GM21423 (cell line): ENCODE data around the gene AWAT2.
"Not testable (repeated sequence)": the region's sequence is repeated elsewhere in the genome, so short reads cannot be mapped to it uniquely, and the experiment has no call there.

ENCODE experiments used
- ATAC-seq: cut with Tn5 transposase; IDR thresholded peaks from one replicate; pipeline ENCODE4 v1.9.1; 2021; ENCODE audit warnings: mild to moderate bottlenecking, moderate library complexity; ENCODE audit not compliant: unreplicated experiment

AWAT2 gene

DNA sequence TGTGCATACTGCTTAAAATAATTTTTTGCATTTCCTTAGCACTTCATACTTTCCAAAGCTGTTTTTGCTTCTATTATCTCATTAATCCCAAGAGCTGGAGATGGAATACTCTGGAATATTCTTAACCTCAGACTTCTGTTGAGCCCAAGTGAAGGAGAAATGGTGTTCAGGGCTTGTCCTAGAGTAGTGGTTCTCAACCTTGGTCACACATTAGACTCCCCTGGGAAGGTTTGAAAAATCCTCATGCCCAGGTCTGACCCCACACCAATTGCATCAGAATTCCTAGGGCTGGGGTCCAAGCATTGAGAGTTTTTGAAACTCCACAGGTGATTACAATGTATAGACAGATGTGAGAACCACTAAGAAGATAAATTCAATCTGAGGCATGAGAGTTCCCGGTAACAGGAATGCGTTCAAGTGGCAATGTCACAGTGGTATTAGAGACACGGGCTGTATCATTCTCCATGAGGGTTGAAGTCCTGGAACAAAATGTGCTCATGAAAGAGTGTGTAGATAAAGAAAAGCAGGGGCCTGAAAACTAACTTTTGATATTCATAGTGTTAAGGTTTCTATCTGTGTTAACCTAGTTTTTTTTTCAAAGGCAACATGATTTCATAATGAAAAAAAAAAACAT lies 47.9 kb downstream of the AWAT2 start:
- no peak for ATAC-seq

DNA sequence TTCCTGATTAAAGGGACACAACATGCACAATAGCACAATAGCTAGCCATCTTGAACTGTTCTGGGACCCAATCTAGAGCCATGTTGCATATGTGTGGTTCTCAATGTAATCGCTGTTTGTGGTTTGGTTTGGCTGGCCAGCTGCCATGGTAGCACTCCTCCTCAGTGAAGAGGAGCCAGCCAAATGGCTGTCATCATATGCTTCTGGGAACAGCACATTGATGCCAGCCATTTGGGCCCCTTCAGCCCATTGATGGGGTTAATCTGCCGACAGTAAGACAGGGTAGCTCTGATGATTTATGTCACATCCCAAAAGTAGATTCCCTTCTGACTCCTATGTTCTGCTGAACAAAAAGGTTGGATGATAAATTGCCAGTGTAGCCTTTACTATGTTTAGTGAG lies 48.5 kb downstream of the AWAT2 start:
- no peak for ATAC-seq

DNA sequence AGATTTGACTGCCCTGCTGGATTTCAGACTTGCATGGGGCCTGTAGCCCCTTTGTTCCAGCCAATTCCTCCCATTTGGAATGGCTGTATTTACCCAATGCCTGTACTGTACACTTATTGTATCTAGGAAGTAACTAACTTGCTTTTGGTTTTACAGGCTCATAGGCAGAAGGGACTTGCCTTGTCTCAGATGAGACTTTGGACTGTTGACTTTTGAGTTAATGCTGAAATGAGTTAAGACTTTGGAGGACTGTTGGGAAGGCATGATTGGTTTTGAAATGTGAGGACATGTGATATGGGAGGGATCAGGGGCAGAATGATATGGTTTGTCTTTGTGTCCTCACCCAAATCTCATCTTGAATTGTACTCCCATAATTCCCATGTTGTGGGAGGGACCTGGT lies 51.4 kb downstream of the AWAT2 start:
- ATAC-seq = not testable (repeated sequence)

DNA sequence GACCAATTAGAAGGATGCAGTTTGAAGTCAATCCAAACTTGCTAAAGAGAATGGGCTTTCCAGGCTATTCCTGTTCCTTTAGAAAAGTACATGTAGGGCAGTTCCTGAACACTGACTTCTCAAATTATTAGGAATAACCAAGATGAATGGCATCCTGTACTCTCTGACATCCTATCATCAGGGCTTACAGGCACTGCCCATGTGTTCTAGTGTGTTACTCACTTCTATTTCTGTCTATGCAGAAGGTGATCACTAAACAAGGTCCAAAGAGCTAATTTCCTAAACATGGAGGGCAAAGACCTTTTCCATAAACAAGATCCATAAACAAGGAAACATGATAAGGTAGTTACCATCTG lies 53.6 kb downstream of the AWAT2 start:
- no peak for ATAC-seq

DNA sequence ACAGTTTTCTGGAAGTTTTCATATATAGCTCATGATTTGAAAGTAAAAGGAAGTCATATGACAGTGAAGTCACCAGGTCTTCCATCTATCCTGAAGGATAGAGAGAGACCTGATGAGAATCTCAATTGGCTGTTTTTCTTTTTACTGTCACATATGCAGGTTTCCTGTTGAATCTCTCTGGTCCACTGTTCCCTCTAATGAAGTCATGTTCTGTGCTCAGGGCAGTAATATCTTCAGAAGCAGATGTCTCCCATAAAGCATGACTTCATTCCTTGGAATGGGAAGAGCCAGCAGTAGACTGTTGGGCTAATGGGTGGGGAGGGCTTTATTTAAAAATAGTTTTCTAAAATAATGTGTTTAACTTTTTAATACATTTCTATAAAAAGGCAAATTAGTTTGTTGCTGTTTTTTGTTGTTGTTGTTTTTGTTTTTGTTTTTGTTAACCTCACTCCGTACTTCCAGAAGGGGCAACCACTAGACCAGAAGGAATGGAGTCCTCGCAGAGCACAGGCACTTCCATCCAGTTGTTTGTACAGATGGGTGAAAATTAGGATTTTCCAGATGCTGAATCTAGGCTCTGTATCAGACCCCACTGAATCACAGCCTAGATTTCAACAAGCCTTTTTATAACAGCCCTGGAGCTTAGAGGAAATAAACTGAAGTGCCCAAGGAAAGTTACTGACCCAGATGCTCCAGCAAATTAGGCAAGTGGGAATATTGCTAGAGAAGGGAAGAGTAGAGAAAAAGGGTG lies 54.2 kb downstream of the AWAT2 start:
- ATAC-seq = no peak

DNA sequence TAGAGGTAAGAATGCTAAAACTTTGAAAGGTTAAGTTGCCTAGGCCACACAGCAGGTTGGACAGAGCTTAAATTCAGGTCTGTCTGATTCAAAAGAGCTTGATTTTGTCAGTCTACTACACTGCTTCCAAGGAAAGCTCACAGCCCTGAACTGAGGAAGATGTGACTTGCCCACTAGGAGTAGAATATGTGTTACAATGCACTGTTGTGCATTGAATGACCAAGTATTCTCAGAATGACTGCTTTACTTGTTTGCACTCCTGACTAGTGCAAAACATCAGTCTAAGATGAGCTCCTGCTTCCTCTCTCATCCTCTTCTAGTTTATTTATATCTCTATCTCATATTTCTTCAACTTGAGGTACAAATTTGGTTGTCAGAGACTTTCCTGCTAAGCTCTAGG lies 56.2 kb downstream of the AWAT2 start:
- ATAC-seq = no peak

DNA sequence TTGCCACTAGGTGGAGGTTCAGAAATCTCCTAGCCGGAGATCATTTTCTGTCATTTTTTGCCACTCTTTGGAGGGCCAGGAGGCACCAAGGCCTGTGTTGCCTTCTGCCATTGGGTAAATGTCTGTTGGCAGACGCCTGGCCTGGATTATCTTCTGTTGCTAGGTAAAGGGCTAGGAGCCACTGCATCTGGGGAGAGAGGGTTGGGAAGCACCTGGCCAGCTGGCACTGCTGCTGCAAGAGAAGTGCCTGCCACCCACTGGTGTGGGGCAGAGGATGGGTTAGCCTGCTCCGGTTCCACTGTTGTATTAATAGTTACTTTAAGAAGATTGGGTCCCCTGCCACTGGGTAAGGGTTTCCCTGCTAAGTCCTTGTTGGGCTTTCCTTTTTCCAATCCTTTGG lies 58.1 kb downstream of the AWAT2 start:
- no peak for ATAC-seq
